NT2/D1 (cell line): ENCODE measurements around the gene RTN3.

Experiments used
- SUZ12 ChIP-seq: IDR thresholded peaks from 2 replicates; pipeline ENCODE4 v1.6.1; 2011; ENCODE audit not compliant: insufficient read length, insufficient read depth; ENCODE audit errors: extremely low read depth
- YY1 ChIP-seq: IDR thresholded peaks from 2 replicates; pipeline ENCODE4 v1.6.1; 2011; ENCODE audit not compliant: insufficient read length, insufficient read depth
- ZNF274 ChIP-seq: IDR thresholded peaks from 2 replicates; pipeline ENCODE4 v1.6.1; 2011; ENCODE audit warnings: mild to moderate bottlenecking, low read depth, low read length

- TF ChIP-seq YY1 (no peak), ZNF274 (no peak), SUZ12 (no peak)
These were observed 110.3 kb downstream of the RTN3 start for GRCh38 chr11:63791495-63792167.
